HG03354 (cell line): Measurements from ENCODE around the gene SLC25A11.

Experiments used
- ATAC-seq: cut with Tn5 transposase; IDR thresholded peaks from one replicate; pipeline ENCODE4 v1.9.1; 2021; ENCODE audit warnings: mild to moderate bottlenecking; ENCODE audit not compliant: unreplicated experiment, poor library complexity, severe bottlenecking

SLC25A11 gene

DNA sequence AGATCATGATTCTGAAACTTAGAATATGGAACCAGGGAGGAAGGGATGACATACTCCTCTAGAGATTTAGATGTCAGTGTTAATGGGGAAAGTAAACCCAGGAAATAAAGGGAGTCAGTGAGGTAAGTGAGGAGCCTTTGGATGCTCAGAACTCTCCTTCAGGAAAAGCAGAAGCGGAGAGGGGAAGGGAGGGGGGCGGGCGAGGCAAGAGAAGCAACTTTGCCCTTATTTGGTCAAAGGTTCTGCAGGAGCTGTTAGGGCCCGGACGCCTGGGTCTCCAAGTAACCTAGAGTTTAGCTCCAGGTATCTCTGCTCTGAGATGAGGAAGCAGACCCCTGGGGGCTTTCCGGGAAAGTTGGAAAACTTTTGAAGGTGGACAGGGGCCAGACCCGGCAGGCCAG is 7.2 kb upstream of the SLC25A11 start:
- ATAC-seq: no peak

DNA sequence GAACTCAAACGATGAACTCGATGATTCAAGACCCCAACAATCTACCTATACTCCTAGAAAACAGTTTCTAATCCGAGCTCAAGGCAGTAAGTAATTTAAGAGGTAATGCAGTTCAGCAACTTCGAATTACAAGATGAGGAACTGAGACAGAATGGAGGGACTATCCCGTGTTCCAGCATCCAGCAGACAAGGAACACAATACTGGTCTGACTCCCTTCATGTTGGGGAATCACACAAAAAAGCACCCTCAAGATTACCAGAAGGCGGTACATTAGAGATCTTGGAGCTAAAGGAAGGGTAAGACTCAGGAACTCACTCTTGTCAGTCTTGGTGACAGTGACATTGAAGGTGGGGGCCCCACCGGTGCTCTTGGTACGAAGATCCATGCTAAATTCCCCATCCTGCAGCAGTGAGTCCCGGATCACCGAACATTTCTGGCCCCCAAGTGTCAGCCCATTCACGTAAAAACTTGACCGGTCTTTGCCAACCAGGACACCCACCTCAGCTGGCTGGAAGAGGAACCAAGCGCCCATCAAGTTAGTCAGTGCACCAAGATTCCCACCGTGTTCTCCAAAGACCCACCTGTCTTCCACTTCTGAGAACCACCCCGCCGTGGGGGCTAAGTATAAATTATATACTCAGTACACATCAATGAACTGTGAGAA is 6.6 kb upstream of the SLC25A11 start:
- ATAC-seq: no peak

DNA sequence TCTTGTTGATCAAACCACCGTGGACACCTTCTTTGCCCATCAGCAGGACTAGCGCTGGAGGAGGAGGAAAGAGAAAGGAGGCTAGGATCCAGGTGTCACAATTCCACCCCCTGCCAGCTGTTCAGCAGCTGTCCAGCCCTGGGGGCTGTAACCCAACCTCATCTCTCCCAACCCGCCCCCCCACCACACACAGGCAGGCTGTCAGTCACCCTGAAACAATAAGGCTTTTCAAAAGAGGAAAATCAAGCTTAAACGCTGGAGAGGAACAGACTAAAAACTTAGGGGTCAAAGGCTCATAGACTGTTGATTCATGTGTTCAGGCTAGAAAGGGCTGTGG is 6.1 kb upstream of the SLC25A11 start:
- no peak for ATAC-seq

DNA sequence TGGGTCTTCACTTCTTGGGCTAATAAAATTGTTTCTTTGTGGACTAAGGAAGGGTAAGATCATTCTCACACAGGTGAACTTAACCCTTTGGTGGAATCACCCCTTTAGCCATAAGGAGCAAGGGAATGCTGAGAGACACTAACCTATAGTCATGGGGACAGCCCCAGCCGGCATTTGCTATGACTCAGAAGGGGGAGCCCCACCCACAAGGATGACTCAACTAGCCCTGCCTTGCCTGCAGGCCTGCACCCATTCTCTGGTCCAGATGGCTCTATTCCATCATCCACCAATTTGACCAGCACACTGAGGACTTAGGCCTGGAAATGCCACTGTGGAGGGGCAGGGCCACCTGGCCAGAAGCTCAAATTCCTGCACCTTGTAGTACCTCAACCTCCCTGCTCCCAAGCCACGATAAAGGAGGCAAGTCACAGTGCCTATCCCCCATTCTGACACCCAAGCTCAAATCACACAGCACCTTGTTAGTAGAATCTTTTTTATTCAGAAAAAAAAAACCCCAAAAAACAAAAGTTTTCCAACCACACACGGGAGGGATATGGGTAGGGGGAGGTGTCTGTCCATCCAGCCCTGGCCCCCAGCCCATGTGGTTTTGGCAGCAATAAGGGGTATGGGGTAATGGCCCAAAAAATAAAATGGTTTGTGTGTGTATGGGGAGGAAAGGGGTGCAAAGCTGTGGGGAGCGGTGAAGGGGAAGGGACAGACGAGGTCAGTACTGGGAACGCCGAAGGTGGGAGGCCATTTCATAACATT is 5.5 kb upstream of the SLC25A11 start:
- peak; percentile 19 for ATAC-seq

DNA sequence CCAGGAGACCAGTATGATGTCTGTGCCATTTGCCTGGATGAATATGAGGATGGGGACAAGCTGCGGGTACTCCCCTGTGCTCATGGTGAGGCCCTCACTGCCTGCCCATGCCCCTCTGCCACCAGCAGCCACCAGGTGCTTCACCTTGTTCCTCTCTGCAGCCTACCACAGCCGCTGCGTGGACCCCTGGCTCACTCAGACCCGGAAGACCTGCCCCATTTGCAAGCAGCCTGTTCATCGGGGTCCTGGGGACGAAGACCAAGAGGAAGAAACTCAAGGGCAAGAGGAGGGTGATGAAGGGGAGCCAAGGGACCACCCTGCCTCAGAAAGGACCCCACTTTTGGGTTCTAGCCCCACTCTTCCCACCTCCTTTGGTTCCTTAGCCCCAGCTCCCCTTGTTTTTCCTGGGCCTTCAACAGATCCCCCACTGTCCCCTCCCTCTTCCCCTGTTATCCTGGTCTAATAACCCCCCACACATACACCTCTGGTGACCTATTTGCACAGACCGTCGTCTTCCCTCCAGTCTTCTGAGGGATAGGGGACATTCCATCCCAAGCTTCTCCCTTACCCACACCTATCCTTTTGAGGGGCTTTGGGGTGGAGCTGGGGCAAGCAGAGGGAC is 4.8 kb upstream of the SLC25A11 start:
- ATAC-seq: no peak

DNA sequence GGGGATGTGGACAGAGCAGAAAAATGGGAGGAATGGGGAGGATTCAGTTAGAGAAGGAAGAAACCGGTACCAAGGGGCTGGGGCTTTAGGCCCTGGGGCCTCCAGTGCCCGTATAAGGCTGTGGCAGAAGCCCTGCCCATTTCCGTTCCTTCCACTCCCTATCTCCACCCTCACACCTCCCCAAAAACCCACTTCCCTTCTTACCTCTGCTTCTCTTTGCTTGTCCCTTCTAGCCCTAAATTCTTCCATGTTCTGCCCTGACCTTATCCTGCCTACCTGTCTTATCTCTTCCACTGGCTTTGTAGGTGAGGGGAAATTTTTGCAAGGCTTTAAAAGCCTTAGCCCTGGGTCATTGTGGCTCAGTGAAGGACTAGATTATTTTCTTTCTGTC is 4.3 kb upstream of the SLC25A11 start:
- ATAC-seq: no peak

DNA sequence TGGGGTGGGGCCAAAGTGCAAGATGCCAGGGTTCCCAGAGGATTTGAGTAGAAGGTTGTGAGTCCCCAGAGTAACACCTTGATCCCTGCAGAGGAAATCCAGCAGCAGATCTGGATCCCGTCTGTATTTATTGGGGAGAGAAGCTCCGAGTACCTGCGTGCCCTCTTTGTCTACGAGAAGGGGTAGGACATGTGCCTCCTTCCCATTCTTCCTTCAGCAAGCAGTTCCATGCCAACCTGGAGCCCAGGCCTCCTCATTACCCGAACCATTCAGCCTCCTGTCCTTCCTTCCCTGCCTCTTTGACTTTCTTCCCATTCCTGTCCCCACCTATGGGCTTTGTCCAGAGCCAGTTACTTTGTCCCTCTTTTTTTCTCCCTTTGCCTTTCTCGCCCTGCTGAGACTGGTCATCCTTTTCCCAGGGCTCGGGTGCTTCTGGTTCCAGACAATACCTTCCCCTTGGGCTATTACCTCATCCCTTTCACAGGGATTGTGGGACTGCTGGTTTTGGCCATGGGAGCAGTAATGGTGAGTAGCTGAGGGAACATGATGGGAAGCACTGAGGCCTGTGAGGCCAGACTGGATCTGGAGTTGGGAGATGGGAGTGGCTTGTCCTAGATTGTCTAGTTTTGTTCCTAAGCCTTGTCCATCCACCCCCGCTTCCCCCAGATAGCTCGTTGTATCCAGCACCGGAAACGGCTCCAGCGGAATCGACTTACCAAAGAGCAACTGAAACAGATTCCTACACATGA is 3.1 kb upstream of the SLC25A11 start:
- ATAC-seq: no peak

DNA sequence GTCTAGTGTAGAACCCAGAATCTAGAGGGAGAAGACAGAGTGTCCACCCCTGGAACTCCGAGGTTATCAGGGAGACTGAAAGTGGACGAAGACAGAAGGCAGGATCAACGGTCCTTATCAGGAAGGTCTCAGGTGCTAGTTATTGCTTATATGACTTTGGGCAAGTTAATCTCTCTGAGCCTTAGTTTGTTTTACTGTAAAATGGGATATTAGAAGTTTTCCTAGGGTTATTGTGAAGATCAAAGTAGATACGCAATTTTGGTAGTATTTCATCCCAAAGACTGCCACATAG is 1.4 kb upstream of the SLC25A11 start:
- no peak for ATAC-seq

DNA sequence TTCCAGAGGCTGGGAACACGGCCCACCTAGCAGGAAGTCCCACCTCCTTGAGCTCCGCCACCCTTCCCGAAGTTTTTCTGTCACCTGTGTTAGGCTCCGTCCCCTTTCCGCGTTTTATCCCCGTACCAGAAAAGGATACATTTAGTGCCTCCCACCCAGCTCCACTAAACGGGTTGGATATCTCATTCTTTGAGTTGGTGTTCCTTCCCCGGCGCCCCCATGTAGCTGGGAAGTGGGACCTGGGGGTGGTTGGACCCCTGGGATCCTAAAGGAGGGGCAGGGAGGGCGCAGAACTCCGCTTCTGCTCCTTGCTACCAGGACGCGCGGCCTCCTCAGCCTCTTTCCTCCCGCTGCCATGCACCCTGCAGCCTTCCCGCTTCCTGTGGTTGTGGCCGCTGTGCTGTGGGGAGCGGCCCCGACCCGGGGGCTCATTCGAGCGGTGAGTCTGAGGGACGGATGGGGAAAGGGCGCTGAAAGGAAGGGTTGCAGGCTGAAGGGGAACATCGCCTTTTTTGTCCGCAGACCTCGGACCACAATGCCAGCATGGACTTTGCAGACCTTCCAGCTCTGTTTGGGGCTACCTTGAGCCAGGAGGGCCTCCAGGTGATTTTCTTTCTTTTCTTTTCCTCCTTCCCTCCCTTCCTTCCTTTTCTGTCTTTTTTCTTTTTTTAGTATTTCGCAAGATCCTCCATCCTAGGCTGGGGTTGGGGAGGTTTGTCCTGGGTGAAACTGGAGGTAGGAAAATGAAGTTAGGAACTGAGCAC is 891 bp upstream of the SLC25A11 start:
- ATAC-seq: no peak

DNA sequence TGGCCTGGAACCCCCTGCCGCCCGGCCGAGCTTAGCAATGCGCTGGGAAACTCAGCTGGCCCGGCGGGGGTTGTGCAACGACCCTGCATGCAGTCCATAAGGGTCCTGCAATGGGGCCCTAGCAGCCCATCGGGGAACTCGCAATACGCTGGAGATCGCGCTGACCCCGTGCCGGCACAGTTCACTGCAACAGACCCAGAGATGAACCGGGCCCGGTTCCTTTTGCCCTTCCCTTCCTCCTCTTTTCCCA is 375 bp downstream of the SLC25A11 start:
- peak; percentile 14 for ATAC-seq

DNA sequence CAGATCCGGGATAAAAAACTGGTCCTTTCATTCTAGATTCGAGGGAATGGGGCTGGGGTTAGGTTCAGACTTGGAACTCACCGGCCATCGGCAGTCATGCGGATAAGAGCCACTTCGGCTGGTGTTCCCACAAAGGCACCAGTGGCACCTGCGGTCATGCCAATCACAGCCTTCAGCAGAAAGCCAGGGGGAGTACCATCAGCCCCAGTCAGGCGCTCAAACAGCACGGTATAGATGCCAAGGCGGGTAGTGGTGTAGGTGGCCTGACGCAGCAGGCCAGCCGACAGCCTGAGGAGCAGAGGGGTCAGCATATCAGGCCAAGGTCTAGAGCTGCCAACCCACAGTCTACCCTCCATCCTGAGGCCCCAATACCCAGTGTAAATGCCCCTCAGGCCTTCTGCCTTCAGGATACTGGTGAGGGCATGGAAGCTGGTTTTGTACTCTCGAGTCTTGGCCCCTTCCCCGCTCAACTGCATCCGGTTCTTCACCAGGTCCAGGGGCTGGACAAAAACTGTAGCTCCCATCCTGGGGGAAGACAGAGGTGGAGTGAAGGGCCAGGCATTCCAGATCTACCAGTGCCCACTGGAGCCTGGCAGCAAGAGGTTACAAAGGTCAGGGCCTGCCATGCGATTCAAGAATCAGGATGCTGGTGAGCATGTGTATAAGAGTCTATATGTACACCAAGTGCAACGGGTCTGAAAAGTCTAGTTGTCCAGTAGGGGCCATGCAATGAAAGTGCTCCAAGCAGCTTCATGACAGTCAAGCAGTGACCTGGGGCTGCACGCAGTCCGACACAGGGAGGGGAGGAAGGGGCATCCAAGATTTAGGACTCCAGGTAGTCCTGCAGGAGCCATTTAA is 929 bp downstream of the SLC25A11 start:
- ATAC-seq: no peak

DNA sequence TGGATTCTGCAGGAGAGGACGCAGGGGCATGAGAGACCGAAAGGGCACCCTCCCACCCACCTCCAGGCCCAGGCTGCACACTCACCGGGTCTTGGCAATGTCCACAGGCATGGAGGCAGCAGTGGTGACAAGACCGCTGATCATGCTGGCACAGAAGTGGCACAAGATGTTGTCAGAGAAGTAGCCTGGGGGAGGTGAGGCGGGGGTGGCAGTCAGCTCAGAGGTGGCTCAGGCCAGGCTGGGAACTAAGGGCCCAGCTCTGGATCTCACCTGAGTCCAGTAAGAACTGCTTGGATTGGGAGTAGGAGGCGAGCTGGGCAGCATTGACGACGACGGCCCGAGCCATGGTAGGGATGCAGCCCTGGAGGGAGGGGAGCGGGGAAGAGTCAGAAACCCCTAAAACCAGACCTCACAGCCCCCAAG is 1.8 kb downstream of the SLC25A11 start:
- ATAC-seq: no peak

DNA sequence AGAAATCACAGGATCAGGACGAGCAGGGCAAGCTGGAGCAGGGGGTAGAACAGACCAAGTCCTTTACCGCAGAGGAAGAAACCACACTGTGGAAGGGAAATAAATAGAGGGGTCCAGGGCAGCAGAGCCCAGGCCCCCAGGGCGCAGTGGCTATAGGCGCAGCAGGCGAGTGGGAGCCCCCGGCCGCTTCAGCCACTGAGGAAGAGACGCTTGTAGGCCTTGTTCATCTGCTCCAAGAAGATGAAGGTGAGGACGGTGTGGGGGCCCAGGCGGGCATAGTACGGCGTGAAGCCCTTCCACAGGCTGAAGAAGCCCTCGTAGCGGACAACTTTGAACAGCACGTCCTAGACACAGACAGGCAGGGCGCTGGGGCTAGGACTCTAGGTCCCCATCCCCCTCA is 2.3 kb downstream of the SLC25A11 start:
- no peak for ATAC-seq

DNA sequence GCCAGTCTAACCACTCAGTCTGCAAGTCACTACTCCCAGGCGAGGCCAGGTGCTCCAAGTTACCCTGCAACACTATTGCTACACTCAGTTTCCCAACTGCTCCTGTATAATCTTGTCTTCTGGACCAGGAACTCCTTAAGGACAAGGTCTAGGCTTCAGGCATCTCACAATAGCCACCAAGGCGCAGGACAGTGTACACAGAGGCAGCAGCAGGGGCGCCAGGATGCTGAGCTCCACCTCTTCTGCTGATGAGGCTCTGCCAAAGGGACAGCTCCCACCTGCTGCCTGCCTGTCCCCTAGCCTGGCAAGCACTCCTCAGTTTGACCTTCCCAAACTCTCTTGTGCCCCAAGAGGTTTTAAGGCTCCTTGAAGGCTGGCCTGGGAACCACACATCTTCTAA is 3.4 kb downstream of the SLC25A11 start:
- ATAC-seq: no peak

DNA sequence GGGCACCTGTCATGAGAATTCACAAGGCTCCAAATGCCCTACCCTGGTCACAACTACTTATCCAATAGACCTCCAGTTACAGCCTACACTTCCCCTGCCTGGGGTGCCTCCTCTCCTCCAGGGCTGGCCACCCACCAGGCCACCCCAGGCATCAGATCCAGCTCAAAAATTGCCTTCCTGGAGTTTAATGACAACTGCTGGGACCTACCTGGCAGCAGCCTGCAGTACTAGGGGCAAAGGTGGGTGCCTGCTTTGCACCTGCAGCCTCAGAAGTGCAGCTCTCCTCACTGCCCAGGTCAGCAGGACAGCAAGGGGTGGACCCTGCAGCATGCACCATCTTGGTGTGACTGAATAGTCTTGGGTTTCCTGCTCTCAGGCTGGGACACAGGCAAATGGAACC is 4.2 kb downstream of the SLC25A11 start:
- no peak for ATAC-seq

DNA sequence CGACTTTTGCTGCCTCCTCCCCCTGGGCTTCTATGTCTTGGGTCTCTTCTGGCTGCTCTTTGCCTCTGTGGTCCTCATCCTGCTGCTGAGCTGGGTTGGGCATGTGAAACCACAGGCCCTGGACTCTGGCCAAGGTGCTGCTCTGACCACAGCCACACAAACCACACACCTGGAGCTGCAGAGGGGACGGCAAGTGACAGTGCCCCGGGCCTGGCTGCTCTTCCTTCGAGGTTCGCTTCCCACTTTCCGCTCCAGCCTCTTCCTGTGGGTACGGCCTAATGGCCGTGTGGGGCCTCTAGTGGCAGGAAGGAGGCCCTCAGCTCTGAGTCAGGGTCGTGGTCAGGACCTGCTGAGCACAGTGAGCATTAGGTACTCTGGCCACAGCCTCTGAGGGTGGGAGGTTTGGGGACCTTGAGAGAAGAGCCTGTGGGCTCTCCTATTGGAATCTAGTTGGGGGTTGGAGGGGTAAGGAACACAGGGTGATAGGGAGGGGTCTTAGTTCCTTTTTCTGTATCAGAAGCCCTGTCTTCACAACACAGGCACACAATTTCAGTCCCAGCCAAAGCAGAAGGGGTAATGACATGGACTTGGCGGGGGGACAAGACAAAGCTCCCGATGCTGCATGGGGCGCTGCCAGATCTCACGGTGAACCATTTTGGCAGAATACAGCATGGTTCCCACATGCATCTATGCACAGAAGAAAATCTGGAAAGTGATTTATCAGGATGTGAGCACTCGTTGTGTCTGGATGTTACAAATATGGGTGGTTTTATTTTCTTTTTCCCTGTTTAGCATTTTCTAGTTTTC is 5.5 kb downstream of the SLC25A11 start:
- no peak for ATAC-seq

DNA sequence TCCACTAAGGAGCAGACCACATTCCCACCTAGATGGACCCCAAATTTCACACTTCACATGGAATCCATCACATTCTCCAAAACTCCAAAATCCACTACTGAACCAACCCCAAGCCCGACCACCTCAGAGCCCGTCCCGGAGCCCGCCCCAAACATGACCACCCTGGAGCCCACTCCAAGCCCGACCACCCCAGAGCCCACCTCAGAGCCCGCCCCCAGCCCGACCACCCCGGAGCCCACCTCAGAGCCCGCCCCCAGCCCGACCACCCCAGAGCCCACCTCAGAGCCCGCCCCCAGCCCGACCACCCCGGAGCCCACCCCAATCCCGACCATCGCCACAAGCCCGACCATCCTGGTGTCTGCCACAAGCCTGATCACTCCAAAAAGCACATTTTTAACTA is 6.2 kb downstream of the SLC25A11 start:
- no peak for ATAC-seq

DNA sequence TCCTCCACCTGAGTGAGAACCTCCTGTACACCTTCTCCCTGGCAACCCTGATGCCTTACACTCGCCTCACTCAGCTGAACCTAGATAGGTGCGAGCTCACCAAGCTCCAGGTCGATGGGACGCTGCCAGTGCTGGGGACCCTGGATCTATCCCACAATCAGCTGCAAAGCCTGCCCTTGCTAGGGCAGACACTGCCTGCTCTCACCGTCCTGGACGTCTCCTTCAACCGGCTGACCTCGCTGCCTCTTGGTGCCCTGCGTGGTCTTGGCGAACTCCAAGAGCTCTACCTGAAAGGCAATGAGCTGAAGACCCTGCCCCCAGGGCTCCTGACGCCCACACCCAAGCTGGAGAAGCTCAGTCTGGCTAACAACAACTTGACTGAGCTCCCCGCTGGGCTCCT is 7.1 kb downstream of the SLC25A11 start:
- no peak for ATAC-seq

DNA sequence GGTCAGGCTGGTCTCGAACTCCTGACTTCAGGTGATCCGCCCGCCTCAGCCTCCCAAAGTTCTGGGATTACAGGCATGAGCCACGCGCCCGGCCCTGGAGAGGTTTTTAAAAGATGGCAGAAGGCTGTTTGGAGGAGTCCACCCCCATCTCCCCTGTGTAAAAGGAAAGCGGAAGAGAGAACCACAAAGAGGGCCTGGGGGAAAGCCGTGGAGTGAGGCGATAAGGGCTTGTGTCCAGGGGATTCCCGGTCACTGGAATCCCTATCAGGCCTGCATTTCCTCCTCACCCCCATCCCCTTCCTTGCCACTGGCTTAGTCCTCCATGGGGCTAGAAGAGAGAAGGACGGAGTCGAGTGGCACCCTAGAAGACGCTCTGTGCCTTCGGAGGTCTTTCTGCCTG is 7.9 kb downstream of the SLC25A11 start, which contains the start of gene GP1BA:
GP1BA (plus strand) TSS at position 315 of the 400 bp plus-strand sequence. CDS start 328 bp downstream, outside the sequence.
- ATAC-seq: no peak
